HG03025 (cell line): ENCODE results near the gene ATXN10.
"Not testable (repeated sequence)": the region's sequence is repeated elsewhere in the genome, so short reads cannot be mapped to it uniquely, and the experiment has no call there.

ENCODE experiments used
- ATAC-seq: cut with Tn5 transposase; IDR thresholded peaks from one replicate; pipeline ENCODE4 v1.9.1; 2021; ENCODE audit warnings: mild to moderate bottlenecking, moderate library complexity; ENCODE audit not compliant: unreplicated experiment, low FRiP score

ATXN10 gene, protein sequence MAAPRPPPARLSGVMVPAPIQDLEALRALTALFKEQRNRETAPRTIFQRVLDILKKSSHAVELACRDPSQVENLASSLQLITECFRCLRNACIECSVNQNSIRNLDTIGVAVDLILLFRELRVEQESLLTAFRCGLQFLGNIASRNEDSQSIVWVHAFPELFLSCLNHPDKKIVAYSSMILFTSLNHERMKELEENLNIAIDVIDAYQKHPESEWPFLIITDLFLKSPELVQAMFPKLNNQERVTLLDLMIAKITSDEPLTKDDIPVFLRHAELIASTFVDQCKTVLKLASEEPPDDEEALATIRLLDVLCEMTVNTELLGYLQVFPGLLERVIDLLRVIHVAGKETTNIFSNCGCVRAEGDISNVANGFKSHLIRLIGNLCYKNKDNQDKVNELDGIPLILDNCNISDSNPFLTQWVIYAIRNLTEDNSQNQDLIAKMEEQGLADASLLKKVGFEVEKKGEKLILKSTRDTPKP

DNA sequence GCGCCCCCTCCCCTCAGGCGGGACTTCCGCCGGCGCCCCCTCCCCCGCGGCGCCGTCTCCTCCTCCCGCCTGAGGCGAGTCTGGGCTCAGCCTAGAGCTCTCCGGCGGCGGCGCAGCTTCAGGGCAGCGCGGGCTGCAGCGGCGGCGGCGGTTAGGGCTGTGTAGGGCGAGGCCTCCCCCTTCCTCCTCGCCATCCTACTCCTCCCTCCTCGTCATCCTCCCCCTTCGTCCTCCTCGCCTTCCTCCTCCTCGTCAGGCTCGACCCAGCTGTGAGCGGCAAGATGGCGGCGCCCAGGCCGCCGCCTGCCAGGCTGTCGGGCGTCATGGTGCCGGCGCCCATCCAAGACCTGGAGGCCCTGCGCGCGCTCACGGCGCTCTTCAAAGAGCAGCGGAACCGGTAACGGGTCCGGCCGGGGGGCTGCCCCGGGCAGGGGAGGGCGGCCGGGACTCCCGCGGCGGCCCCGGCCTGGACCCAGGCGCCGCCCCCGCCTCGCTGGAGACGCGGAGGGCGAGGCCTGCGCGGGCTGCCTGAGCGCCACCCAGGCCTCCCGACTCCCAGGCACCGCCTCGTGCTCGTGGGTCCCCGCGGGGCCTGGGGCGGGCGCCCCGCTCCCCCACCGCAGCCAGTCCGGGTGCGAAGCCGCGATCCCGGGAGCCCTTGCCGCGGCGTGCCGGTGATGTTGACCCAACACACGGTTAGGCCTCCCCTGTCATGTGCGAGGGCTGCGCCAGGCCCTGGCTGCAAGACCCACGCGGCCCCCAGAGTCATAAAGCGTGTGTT is at the start of gene ATXN10:
Gene ATXN10, plus strand, starts transcription at position 52 of the 781 bp plus-strand sequence. Its CDS starts 230 bp downstream, at position 282.
- ATAC-seq, result no peak

DNA sequence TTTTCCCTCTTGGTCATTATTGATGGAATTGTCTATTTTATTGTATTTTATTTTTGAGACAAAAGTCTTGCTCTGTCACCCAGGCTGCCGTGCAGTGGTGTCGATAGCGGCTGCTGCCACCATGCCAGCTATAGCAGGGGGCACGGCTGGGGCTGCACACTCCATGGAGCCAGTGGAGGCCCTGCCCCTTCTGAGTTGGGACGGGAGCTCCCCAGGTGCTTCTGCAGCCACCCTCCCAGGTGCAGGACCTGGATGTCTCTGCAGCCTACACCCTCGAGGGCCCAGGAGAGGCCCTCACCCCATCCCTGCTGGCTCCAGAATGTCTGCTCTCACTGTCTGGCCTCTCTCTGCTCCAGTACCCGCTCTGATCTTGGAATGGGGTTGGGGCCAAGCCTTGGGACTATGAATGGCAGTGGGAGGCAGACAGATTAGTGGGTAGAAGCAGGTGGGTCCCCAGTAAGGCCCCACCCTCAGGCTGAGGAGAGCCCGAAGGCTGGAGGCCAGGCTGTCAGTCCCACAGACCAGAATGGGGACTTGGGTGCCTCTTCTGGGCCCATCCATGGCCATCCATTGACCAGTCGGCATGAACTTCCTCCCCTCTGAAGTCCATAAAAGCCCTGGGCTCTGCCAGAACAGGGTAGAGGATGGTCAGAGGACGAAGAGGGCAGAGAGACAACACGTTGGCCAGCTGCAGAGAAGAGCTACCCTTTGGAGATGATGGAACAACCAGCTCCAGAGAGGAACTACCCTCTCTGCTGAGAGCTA is 49.6 kb upstream of the ATXN10 start:
- no peak for ATAC-seq

- ATAC-seq, result not testable (repeated sequence)
Measured at GRCh38 chr22:45623464-45624145, 48.0 kb upstream of the ATXN10 start.

DNA sequence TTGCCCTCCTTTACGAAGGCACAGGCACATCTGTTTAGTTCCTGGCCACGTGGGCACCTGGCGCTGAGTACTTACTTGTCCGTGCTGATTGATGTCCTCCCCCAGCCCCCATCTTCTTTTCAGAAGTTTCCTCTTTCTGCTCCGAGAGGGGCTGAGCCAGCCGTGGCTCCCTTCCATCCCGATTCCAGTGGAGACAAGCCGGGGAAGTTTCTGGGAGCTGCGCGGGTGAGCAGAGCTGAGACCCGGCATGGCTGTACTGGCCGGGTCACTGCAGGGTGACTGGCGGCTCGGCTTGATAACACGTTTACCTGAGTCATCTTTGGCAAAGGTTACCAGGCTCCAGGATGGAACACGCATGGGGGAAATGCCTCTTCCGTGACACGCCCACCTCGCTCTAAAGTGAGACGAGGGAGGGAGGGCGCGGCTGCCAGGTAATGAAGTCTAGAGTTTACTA is 45.4 kb upstream of the ATXN10 start:
- no peak for ATAC-seq

GRCh38 chr22:45627489-45628233 is 44.0 kb upstream of the ATXN10 start:
- ATAC-seq, result no peak

- no peak for ATAC-seq
Measured at GRCh38 chr22:45628515-45628914, 43.1 kb upstream of the ATXN10 start.

DNA sequence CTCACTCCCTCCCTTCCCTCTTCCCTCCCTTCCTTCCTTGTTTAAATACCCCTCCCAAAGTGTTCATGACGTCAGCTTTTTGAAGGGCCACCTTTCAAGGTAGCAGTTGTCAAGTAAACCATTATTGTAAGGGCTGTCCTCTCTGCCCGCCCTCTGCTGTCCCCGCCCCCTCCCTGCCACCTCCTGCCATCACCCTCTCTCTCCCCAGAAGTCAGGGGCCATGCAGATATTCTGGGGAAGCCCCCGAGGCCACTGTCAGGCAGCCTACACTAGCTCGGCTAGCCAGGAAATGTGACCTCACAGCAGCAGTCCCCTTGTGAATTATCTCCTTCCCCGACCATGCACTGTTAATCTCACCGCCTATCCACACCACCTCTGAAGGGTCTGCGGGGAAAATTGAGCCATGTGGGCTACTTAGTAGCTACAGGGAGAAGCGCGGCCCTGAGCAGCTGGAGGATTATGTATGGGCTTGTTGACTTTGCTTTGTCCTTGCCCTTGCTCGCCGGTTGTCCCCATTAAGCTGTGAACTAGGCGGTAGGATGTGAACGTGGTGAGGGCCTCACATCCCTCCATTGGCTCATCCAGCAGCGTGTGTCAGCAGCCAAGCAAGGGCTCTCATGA is 42.1 kb upstream of the ATXN10 start:
- no peak for ATAC-seq

DNA sequence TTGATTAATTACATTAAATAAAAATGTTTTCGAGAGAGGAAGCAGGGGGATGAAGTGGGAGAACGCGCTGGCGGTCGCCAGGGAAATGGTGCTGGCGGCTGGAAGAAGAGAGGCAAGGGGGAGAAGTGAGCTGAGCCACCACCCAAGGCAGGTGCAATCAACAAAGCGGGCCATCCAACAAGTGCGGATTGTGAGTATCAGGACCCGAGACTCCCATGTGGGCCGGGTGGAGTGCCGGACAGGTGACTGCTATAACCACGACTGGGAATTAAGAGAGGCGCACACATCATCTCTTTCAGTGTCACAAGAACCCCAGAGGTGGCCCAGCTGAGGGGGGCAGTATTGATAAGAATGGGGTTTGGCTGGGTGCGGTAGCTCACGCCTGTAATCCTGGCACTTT is 41.2 kb upstream of the ATXN10 start:
- no peak for ATAC-seq

GRCh38 chr22:45631140-45631840 is 40.3 kb upstream of the ATXN10 start:
- no peak for ATAC-seq

- no peak for ATAC-seq
Measured at GRCh38 chr22:45631841-45632238, 39.8 kb upstream of the ATXN10 start.

DNA sequence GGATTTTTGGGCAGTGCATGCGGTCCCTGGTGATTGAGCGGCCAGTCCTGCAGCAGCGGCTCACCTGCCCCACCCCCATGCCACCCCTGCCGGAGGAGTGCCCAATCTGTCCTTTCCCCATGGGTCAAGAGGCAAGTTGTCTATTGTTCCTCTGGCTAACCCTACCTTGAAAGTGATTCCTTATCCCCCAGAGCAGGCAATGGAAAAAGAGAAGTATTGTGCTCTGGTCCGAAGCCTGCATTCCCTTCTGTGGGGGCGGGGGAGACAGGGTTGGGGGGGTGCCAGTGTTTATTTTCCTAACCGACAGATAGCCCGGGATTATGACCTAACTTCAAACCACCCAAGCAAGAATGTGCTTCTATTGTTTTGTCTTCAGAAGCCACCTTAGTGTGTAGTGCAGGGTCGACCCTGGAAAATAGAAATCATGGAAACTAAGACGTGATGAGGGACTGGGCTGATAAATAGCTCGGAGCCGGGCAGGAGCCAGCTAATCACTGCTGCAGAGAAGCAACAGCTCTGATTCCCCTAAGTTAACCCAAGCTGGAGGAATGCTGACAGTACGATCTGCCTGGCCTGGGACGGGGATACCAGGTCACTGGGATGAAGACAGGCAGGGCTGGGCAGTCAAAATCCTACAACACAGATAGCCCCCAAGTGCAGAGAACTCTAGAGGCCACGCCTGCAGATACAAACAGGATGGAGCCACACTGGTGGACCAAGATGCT is 38.7 kb upstream of the ATXN10 start:
- ATAC-seq, result no peak

GRCh38 chr22:45636683-45637082 is 35.0 kb upstream of the ATXN10 start:
- ATAC-seq, result no peak

DNA sequence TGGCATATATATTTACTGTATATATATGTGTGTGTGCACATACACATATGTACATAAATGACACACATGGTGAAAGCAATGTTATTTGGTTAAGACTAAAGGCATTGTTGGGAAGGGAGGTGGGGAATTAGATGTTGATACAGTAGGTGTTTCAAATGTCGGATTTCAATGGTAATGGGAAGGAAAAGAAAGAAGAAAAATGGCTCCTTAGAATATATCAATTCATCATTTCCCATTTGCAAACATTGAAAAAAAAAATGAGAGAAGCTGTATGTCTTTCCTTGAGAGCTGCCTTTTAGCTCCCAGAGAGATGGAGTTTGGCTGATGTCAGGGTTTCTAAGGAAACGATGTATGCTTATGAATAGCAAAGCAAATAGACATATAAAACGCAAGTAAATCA is 33.4 kb upstream of the ATXN10 start:
- no peak for ATAC-seq

DNA sequence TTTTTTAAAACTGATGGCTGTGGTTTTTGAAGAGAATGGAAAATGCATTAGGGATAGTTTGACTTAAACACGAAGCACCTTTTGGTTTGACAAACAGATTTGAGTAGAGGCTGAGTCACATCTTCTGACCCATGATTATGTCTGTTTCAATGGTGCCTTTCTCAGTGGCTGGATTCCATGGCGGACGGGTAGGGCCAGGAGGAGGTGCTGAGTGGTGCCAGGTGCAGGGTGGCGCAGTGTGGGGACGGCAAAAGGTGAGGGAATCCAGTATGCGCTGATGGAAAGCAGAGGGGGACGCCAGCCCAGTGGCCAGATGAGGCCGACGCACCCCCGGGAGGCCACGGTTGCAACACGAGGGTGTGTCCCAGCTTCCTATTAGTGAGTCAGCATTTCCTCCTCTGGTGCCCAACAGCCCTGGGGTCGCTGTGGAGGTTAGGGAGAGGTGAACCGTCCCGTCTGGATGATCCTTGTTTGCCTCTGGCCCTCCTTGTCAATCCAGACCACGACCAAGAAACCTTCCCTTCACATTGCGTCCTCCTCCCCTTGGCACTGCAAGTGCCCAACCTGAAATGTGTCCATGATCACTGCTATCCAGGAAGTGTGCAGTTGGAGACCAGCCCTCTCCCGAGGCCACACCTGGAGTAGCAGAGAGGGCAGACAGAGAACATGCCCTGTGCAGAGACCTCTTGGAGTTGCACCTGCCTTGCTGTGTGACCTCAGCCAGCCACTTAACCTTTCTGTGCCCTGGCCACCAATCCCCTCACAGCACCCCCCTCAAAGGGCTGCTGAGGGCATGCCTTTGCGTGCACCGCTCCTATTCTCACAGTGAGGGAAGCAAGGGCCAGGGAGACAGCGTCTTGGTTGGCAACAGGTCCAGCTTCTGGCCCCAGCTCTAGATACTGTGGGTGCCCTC is 32.5 kb upstream of the ATXN10 start:
- no peak for ATAC-seq

- no peak for ATAC-seq
Measured at GRCh38 chr22:45639747-45640102, 31.9 kb upstream of the ATXN10 start.

DNA sequence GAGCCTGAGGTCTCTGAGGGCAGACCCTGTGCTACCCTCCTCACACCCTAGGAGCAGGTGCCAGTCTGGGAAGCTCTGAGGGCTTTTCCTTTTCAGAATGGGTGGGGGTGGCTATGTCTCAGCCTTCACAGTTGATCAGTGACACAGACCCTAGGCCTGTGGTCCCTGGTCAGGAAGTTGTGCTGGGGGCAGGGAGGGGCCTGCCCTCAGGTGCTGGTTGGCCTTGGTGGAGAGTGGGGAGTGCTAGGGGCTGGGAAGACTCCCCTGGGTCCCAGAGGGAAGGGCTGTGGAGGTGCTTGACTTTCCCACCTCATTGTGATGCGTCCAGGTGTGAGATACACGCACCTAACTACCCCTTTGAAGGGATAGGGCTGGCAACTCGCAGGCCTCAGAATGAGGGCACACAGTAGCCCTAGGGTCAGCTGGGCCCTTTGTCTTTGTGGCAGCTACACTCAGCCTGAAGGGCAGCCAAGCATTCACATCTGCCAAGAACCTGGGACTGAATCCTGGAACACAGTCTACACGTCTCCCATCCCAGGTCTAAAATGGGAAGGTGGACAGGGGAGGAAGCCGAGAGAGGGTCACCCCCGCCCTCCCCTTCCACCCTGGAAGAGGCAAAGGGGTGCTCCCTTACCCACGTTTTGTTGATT is 31.2 kb upstream of the ATXN10 start:
- no peak for ATAC-seq
